GM18519 (cell line): ENCODE measurements around the gene IGLL5.

ENCODE experiments used
- ATAC-seq: cut with Tn5 transposase; IDR thresholded peaks from one replicate; pipeline ENCODE4 v1.9.1; 2021; ENCODE audit warnings: mild to moderate bottlenecking, moderate library complexity; ENCODE audit not compliant: unreplicated experiment, low FRiP score

IGLL5 gene

DNA sequence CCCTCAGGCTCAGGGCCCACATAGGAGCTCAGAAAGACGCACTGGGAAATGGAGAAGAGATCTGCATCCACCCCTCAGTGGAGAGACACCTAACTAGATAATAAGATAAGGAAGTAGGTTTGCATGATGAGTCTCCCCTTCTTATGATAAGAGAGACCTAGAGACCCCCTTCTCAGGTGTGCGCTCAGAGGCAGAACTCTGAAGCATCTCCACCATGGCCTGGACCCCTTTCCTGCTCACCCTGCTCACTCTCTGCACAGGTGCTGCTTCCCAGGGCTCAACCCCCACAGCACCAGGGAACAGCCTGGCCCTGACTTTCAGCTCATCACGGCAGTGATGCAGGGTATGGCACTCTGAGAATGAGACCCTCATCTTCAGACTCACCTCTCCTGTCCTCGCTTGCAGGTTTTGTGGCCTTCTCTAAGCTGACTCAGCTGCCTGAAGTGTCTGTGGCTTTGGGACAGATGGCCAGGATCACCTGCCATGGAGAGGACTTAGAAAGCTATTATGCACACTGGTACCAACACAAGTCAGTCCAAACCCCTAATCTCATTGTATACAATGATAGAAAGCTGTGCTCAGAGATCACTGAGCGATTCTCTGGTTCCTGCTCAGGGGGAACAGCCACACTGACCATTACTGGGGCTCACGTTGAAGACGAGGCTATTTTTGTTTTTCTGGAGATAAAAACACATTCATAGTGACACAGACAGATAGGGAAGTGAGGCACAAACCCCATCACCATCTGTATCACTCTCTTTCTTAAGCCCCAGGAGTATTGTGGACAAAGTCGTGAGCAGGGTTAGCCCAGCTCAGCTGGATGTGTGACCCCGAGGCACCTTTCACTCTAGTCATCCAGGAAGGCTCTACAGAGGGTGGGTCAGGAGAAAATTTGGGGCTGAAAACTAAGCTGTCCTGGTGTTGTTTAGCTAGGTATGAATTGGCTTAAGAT lies 29.7 kb upstream of the IGLL5 start:
- ATAC-seq, result no peak

DNA sequence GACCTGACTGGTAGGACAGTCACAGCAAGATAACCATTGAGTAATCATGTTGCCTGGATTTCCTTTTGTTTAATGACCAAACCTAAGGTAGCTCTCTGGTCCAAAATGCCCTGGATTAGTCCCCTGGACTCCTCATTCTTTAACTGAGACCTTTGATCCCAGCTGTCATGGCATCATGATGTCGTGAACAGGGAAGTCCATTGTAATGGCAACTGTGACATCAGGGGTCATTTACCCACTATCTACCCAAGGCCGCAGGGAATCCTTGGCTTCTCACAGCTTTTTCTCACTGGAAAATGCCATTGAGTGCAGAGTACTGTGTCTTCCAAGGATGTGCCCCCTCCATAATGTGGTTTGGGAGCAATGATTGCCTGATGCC lies 29.1 kb upstream of the IGLL5 start:
- ATAC-seq, result no peak

GRCh38 chr22:22863001-22863400 lies 24.6 kb upstream of the IGLL5 start:
- no peak for ATAC-seq

GRCh38 chr22:22865311-22866072 lies 22.1 kb upstream of the IGLL5 start:
- no peak for ATAC-seq

GRCh38 chr22:22866381-22867111 lies 21.1 kb upstream of the IGLL5 start:
- ATAC-seq, result no peak

- ATAC-seq, result no peak
These were observed 19.5 kb upstream of the IGLL5 start for GRCh38 chr22:22867996-22868715.

DNA sequence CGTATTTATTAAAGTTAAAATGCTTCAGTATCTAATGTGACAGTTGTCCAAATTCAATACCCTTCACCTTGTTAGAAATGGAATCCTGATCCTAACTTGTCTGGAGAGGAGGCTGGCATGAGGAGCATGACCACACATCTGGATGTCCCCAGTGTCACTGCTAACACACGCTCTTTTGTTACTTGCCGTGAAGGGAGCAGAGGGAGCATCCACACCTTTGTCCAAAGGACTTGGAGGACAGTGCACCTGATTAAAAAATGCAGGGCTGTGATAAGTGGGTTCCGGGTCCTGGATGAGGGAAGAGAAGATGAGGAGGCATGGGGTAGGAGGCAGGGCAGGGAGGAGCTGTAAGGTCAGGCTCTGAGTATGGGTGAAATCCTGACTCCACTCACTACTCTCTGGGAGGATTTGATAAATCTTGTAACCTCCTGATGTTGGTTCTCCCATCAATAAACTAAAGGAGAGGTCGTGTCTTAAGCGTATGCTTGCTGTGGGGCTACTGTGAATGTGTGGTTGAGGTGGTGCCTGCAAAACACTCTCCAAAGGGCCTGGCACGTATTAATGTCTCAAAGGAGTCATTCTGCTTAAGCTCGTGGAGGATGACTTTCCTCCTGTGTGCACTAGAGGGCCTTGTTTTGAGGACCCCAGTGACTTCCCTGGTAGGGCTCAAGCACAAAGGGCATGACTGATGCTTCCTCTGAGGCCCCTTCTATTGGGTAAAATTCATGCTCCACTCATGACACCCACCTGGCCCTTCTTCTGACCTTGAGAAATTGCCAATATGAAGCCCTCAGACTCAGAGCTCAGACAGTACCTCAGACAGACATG lies 16.8 kb upstream of the IGLL5 start:
- ATAC-seq, result no peak

DNA sequence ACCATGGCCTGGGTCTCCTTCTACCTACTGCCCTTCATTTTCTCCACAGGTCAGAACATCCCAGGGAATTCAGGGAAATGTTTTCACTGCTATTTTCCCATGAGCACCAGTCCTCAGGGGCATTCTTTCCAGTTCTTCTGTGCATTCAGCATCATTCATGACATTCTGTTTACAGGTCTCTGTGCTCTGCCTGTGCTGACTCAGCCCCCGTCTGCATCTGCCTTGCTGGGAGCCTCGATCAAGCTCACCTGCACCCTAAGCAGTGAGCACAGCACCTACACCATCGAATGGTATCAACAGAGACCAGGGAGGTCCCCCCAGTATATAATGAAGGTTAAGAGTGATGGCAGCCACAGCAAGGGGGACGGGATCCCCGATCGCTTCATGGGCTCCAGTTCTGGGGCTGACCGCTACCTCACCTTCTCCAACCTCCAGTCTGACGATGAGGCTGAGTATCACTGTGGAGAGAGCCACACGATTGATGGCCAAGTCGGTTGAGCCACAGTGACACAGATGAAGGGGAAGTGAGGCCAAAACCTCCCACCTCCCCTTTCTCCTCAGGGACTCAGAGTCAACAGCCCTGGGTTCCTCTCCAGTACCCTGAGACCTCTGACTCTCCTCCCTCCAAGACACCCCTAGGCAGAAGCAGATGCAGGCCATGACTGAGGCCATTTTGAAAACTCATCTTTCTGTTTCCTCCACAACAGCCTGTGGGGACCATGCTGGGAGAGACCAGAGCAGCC lies 15.9 kb upstream of the IGLL5 start:
- no peak for ATAC-seq

DNA sequence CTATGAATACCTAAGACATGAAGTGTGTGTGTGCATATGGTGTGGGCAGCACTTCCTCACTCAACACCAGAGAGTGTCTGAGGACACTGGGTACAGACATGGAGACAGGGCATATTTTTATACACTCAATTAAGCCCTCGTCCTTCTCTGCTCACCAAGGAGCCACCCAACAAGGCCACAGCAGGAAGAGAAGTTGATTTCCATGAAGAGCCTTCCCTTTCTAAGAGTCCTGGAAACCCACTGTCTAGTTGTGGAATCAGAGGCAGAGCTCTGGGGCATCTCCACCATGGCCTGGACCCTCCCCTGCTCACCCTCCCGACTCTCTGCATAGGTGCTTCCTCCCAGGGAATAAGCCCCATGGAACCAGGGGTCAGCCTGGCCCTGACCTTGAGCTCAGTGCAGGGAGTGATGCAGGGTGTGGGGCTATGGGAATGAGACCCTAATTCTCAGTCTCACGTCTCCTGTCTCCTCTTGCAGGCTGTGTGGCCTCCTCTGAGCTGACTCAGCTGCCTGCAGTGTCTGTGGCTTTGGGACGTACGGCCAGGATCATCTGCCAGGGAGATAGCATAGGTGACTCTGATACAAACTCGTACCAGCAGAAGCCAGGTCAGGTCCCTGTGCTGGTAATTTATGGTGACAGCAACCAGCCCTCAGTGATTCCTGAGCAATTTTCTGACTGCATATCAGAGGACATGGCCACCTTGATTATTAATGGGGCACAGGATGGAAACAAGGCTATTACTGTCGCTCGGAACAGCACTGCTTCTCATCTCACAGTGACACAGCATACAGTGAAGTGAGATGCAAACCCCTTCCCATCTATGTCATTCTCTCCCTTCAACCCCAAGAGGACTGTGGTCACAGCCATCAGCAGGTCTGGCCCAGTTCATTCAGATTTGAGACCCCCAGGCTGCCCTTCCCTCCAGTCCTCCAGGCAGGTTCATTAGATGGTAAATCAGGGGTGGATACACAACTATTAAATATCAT lies 14.6 kb upstream of the IGLL5 start:
- no peak for ATAC-seq

DNA sequence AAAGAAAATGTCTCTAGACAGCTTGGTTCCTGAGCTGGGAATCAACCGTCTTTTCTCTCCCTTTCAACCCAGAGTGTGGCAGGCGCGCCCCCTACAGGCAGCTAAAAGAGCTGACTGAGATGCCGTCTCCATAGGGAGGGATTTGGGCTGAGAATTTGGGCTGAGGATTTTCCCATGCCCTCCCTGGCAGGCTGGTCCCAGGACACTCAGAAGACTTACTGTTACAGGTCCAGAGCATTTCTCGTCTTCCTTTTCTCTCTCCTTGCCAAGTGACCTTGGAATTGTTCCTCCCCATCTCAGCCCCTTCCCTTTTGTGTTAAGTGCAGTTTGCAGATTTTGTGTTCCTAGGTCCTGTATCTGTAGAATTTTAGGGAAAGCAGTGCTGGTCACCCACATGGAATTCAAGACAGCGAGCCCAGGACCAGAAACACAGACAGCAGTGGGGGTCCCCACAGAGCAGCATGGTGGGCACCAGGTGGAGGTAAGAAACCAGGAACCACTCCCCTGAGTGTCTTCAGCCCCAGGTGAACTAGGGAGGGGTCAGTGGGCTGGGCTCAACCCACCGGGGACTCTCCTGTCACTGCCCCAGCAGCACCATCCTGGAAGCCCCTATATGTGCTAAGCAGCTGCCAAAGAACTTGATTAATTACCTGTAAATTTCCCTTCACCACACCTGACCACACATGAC lies 9.9 kb upstream of the IGLL5 start:
- no peak for ATAC-seq

- no peak for ATAC-seq
These were observed 9.4 kb upstream of the IGLL5 start for GRCh38 chr22:22878211-22878570.

- no peak for ATAC-seq
These were observed 8.6 kb upstream of the IGLL5 start for GRCh38 chr22:22878801-22879674.

DNA sequence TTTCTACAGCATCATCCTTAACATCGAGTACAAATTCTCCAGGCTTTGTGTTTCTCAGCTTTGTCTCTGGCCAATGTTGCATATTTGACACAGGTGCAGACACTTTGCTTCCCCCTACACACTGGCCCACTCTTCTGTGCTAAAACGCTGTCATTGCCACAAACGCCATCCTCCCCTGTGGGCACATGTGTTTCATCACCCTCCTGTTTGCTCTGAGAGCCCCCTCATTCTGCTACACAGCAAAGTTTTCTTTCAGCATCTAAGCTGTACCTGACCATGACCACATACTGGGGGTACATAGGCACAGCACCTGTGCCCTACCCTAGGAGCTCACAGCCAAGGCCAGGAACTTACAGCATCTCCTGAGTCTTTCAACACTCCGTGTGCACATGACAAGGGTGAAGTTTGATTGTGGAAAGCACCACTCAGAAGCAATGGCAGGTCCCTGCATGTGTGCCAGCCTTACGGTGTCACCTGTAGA lies 7.9 kb upstream of the IGLL5 start:
- ATAC-seq, result no peak

DNA sequence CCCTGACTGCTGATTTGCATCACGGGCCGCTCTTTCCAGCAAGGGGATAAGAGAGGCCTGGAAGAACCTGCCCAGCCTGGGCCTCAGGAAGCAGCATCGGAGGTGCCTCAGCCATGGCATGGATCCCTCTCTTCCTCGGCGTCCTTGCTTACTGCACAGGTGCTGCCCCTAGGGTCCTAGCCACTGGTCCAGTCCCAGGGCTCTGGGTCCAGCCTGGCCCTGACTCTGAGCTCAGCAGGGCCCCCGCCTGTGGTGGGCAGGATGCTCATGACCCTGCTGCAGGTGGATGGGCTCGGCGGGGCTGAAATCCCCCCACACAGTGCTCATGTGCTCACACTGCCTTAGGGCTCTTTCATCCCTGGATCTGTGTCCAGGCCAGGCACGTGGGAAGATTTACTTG lies 7.0 kb upstream of the IGLL5 start:
- no peak for ATAC-seq

- no peak for ATAC-seq
These were observed 6.3 kb upstream of the IGLL5 start for GRCh38 chr22:22881116-22882000.
